GM12864 (cell line): ENCODE results near the gene ALS2.
"Not testable (repeated sequence)": the region's sequence is repeated elsewhere in the genome, so short reads cannot be mapped to it uniquely, and the experiment has no call there.

Experiments used
- DNase-seq: peaks from one replicate; pipeline ENCODE4 v3.0.0-alpha.2; 2011; ENCODE audit warnings: low read depth
- H3K4me3 ChIP-seq: 2 replicates; pipeline ENCODE4 v1.5.1; 2011; ENCODE audit warnings: mild to moderate bottlenecking, low read depth, low read length, control low read depth
- TF ChIP-seq, protein P1 (sequence below): IDR thresholded peaks from 2 replicates; pipeline ENCODE4 v1.5.1; 2011; ENCODE audit warnings: low read depth, mild to moderate bottlenecking, moderate library complexity, low read length, control low read depth, inconsistent platforms; ENCODE audit errors: missing control alignments

Gene ALS2

GRCh38 chr2:201798914-201799285 lies 18.2 kb upstream of the ALS2 start:
- not testable (repeated sequence) for H3K4me3 ChIP-seq, DNase-seq
- TF ChIP-seq, protein P1, sequence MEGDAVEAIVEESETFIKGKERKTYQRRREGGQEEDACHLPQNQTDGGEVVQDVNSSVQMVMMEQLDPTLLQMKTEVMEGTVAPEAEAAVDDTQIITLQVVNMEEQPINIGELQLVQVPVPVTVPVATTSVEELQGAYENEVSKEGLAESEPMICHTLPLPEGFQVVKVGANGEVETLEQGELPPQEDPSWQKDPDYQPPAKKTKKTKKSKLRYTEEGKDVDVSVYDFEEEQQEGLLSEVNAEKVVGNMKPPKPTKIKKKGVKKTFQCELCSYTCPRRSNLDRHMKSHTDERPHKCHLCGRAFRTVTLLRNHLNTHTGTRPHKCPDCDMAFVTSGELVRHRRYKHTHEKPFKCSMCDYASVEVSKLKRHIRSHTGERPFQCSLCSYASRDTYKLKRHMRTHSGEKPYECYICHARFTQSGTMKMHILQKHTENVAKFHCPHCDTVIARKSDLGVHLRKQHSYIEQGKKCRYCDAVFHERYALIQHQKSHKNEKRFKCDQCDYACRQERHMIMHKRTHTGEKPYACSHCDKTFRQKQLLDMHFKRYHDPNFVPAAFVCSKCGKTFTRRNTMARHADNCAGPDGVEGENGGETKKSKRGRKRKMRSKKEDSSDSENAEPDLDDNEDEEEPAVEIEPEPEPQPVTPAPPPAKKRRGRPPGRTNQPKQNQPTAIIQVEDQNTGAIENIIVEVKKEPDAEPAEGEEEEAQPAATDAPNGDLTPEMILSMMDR: peak; percentile 48

DNA sequence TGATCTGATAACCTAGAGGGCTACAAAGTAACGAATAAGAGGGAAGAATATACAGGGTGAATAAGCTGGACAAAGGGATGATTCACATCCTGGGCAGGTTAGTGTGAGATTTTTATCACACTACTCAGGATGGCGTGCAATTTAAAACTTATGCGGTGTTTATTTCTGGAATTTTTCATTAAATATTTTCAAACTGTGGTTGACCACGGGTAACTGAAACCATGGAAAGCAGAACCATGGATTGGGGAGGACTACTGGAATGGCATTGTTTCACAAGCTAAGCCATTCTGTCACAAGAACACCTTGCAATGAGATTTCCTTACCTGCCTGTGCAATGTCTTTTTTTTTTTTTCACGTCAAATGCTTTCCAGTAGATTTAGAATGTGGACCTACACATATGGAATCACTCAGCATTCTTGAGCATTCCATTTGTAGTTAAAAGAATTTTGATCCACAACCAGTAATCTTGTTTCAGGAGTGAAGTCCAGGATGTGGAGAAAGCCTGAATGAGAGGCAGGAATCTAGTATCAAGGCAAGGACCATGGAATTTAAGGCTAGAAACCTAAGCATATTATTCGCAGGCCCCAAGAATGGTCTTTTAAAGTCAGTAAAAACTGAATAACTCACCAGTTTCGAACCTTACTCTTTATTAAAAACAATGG lies 17.6 kb upstream of the ALS2 start:
- DNase-seq: no peak
- TF ChIP-seq, protein P1: no peak
- H3K4me3 ChIP-seq: no peak overlapping the region

GRCh38 chr2:201797175-201797840 lies 16.6 kb upstream of the ALS2 start:
- H3K4me3 ChIP-seq: no peak overlapping the region
- no peak for DNase-seq
- TF ChIP-seq, protein P1: no peak

DNA sequence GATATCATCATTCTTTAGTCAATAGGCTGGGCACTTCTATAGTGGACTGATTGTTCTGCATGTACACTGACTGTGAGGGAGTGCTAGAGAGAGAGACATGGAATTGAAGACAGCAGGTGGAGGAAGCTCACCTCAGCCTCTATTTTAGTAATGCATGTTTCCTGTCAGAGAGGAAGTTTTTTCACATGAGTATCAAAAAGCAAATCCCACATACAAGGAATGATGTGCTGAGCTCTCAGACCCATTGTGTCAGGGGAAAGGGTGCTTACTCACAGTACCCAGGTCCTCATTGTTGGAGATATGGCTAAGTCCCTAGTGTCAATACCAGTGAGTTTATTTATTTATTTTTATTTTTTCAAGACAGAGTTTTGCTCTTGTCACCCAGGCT lies 15.7 kb upstream of the ALS2 start:
- no peak for DNase-seq
- H3K4me3 ChIP-seq: no peak overlapping the region

GRCh38 chr2:201795607-201796477 lies 15.1 kb upstream of the ALS2 start:
- H3K4me3 ChIP-seq: no peak overlapping the region
- DNase-seq: no peak
- TF ChIP-seq, protein P1: peak; percentile 63

More for the DNA sequence above, 15.7 kb upstream of the ALS2 start:
- TF ChIP-seq, protein P1: no peak

DNA sequence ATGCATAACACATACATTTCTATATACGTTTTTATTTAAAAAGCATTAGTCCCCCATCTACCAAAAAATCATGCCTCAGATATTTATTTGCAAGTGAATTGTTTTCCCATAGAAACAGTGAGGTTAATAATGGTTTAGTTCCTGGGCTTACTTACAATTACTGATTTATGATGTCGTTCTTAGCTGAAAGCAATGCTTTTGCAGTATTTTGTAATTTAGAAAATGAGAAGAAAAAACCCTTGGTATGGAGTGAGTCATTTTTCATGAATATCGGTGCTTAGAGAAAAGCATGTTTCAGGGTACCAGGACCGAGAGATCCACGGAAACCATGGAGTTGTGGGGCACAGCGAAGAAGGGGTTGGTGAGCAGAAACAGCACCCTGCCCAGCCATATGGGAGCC lies 13.6 kb upstream of the ALS2 start:
- DNase-seq: no peak

More for the DNA sequence above, 13.6 kb upstream of the ALS2 start:
- TF ChIP-seq, protein P1: no peak
- no peak overlapping the region for H3K4me3 ChIP-seq
